Small intestine (tissue), 7 donors: ENCODE measurements around the gene SNX21. TPM values are rescaled to one million over a fixed set of nuclear protein-coding genes. Genes with fewer than 3 reads are reported as not detected.
A peak's percentile ranks its signal among the peaks of the same experiment; 100 is the strongest.

Experiments used
- DNase-seq, 2 donors: peaks; one replicate each; pipeline versions ENCODE4 v3.0.0 to v3.0.0-alpha.2; 2013
- FAIRE-seq: peaks from 2 replicates; lab custom pipeline; 2012; peaks lifted over from hg19 to GRCh38; lab: Jason Lieb, UNC
- H3K27ac ChIP-seq, 3 donors: one replicate each; pipeline ENCODE4 v1.5.1; 2013; ENCODE audit warnings: low read length in 2 of 3, mild to moderate bottlenecking in 2 of 3, control low read depth in 1 of 3, inconsistent platforms in 1 of 3, low read depth in 1 of 3, moderate library complexity in 1 of 3
- H3K27me3 ChIP-seq, 3 donors: one replicate each; pipeline ENCODE4 v1.6.1; 2013; ENCODE audit warnings: low read length in 3 of 3, inconsistent platforms in 1 of 3; ENCODE audit not compliant: control insufficient read depth in 3 of 3, insufficient read depth in 3 of 3
- H3K36me3 ChIP-seq, 3 donors: one replicate each; pipeline ENCODE4 v1.6.1; 2013; ENCODE audit warnings: low read length in 3 of 3, inconsistent platforms in 1 of 3, low read depth in 1 of 3, mild to moderate bottlenecking in 1 of 3, moderate library complexity in 1 of 3; ENCODE audit not compliant: control insufficient read depth in 3 of 3, insufficient read depth in 2 of 3
- H3K4me1 ChIP-seq, 3 donors: one replicate each; pipeline ENCODE4 v1.6.1; 2013; ENCODE audit warnings: low read length in 2 of 3, inconsistent platforms in 1 of 3, low read depth in 1 of 3, mild to moderate bottlenecking in 1 of 3, moderate library complexity in 1 of 3; ENCODE audit not compliant: control insufficient read depth in 3 of 3, insufficient read depth in 2 of 3
- H3K4me3 ChIP-seq, 3 donors: one replicate each; pipeline ENCODE4 v1.5.1; 2013; ENCODE audit warnings: low read length in 3 of 3, control low read depth in 1 of 3, inconsistent platforms in 1 of 3, low read depth in 1 of 3, mild to moderate bottlenecking in 1 of 3, moderate library complexity in 1 of 3
- H3K9me3 ChIP-seq, 2 donors: one replicate each; pipeline ENCODE4 v1.6.1; 2013; ENCODE audit warnings: low read depth in 1 of 2, low read length in 1 of 2; ENCODE audit not compliant: control insufficient read depth in 2 of 2, insufficient read depth in 1 of 2
- WGBS, 3 donors: extraction: QIAGEN DNeasy Blood & Tissue Kit; methylation state at CpG; one replicate each; pipeline ENCODE4 v1.1.7; 2013; 5-methylcytosine and 5-hydroxymethylcytosine counted together
- polyA plus RNA-seq, 4 donors: library from polyadenylated mRNA; stranded (reverse) in 3 of 4; unstranded in 1 of 4; fragments of 200-250 nt in 3 of 4; fragments of 120-200 nt in 1 of 4; gene quantifications; one replicate each; pipeline versions ENCODE4 v1.2.1 to v1.2.3, GENCODE V29; 2013
- donor health status: healthy with polysubstance abuse.
- donor health status: control.
- donor health status: control.
- donor health status: Bipolar disorder and iron deficiency.
- donor health status: healthy.

Gene SNX21
- polyA plus RNA-seq, 4 donors, result 7.8 to 14.6 (median 10.1) TPM

- Histone ChIP-seq H3K27me3 (no peaks in the 10 kb centered on the region), H3K27ac (no peak overlapping the region), H3K9me3 (no peaks in the 10 kb centered on the region), H3K4me1 (peaks cover 6 to 27% (median 7%) of the 10 kb centered on the region in 3 donors), H3K36me3 (peaks cover 0 to 13% (median 0%) of the 10 kb centered on the region in 3 donors), H3K4me3 (no peak overlapping the region)
- no peak for DNase-seq
- 79 to 94% (median 94%) methylated on average over 5 of the region's 5 CpGs for WGBS, 3 donors
- no peak for FAIRE-seq
Observed at GRCh38 chr20:45859916-45860315, 26.3 kb downstream of the SNX21 start.

- 56 to 70% (median 64%) methylated on average over 7 of the region's 7 CpGs for WGBS, 3 donors
- peaks cover 0 to 10% (median 0%) of the 10 kb centered on the region in 3 donors for H3K36me3 ChIP-seq
- H3K9me3 ChIP-seq, result no peaks in the 10 kb centered on the region
- peaks cover 2 to 23% (median 6%) of the 10 kb centered on the region in 3 donors for H3K4me1 ChIP-seq
- H3K4me3 ChIP-seq, result no peak overlapping the region
- DNase-seq (peak in 1 of 2 donors; percentile 20), FAIRE-seq (no peak)
- no peak overlapping the region for H3K27ac ChIP-seq
- no peaks in the 10 kb centered on the region for H3K27me3 ChIP-seq
Observed at GRCh38 chr20:45860560-45861220, 27.1 kb downstream of the SNX21 start.

GRCh38 chr20:45861221-45862075 lies 27.8 kb downstream of the SNX21 start:
- Histone ChIP-seq H3K27me3 (no peaks in the 10 kb centered on the region), H3K27ac (no peak overlapping the region), H3K4me3 (no peak overlapping the region), H3K9me3 (no peaks in the 10 kb centered on the region), H3K36me3 (peaks cover 0 to 8% (median 0%) of the 10 kb centered on the region in 3 donors), H3K4me1 (peaks cover 0 to 17% (median 0%) of the 10 kb centered on the region in 3 donors)
- DNase-seq, result peak; percentile 18 to 78
- WGBS, 3 donors, result 74 to 88% (median 84%) methylated on average over 7 of the region's 7 CpGs
- FAIRE-seq, result no peak

- no peaks in the 10 kb centered on the region for H3K27me3 ChIP-seq
- peaks cover 0 to 10% (median 0%) of the 10 kb centered on the region in 3 donors for H3K36me3 ChIP-seq
- WGBS, 3 donors, result 70 to 86% (median 82%) methylated on average over 7 of the region's 7 CpGs
- H3K9me3 ChIP-seq, result no peaks in the 10 kb centered on the region
- peak; percentile 59 to 70 for DNase-seq
- no peak for FAIRE-seq
- H3K27ac ChIP-seq, result peak overlapping the region in 1 of 3 donors; percentile 6
- peaks cover 0 to 28% (median 0%) of the 10 kb centered on the region in 3 donors for H3K4me1 ChIP-seq
- no peak overlapping the region for H3K4me3 ChIP-seq
Observed at GRCh38 chr20:45863543-45864470, 30.2 kb downstream of the SNX21 start.

GRCh38 chr20:45866454-45866853 lies 32.9 kb downstream of the SNX21 start:
- FAIRE-seq (no peak), DNase-seq (no peak)
- H3K27ac ChIP-seq, result no peak overlapping the region
- H3K27me3 ChIP-seq, result no peaks in the 10 kb centered on the region
- 94 to 98% (median 96%) methylated on average over 5 of the region's 5 CpGs for WGBS, 3 donors
- no peak overlapping the region for H3K4me3 ChIP-seq
- peaks cover 0 to 18% (median 0%) of the 10 kb centered on the region in 3 donors for H3K4me1 ChIP-seq
- H3K36me3 ChIP-seq, result peaks cover 0 to 7% (median 0%) of the 10 kb centered on the region in 3 donors
- no peaks in the 10 kb centered on the region for H3K9me3 ChIP-seq

- Histone ChIP-seq H3K9me3 (no peaks in the 10 kb centered on the region), H3K4me3 (no peak overlapping the region), H3K4me1 (peaks cover 0 to 18% (median 0%) of the 10 kb centered on the region in 3 donors), H3K27me3 (no peaks in the 10 kb centered on the region), H3K27ac (peak overlapping the region in 2 of 3 donors; percentile 17 to 41), H3K36me3 (peaks cover 0 to 7% (median 0%) of the 10 kb centered on the region in 3 donors)
- FAIRE-seq (no peak), DNase-seq (peak; percentile 46 to 74)
- 46 to 73% (median 56%) methylated on average over 6 of the region's 6 CpGs for WGBS, 3 donors
Observed at GRCh38 chr20:45867136-45867818, 33.7 kb downstream of the SNX21 start.

- Histone ChIP-seq H3K4me3 (no peak overlapping the region), H3K27ac (peak overlapping the region in 2 of 3 donors; percentile 17 to 41), H3K27me3 (no peaks in the 10 kb centered on the region), H3K9me3 (no peaks in the 10 kb centered on the region), H3K4me1 (peaks cover 0 to 18% (median 0%) of the 10 kb centered on the region in 3 donors), H3K36me3 (peaks cover 0 to 8% (median 0%) of the 10 kb centered on the region in 3 donors)
- FAIRE-seq (no peak), DNase-seq (peak; percentile 23 to 45)
Observed at GRCh38 chr20:45867819-45868176, 34.2 kb downstream of the SNX21 start.
